ENCODE measurements around the gene KNG1. TPM values are rescaled to one million over a fixed set of nuclear protein-coding genes. Genes with fewer than 3 reads are reported as not detected.
"Not testable (repeated sequence)": the region's sequence is repeated elsewhere in the genome, so short reads cannot be mapped to it uniquely, and the experiment has no call there.

Gene KNG1
- total RNA-seq, result under 1 TPM in 5 of 8 experiments, not detected in 3; 0.04 to 0.24 (median 0.10) TPM

DNA sequence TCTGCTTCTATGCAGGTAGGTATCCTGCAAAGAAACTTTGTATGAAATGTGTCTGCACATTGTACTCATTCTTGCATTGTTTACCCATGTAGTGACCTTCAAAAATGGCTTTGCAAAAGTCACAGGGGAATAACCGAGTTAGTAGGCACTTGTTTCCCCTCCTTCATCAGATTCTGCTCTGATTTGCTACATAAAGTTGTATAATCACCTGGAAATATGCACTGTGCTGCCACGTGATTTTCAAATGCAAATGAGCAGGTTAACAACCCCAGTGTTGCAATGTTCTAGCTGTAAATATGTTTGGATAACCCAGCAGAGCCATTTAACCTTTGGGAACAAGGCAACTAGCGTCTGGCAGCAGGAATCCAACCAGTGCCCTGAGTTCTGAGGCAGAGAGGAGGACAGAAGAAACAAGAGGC, at the start of gene KNG1:
KNG1 (plus strand) TSS at position 321 of the 419 bp plus-strand sequence. CDS start 184 bp downstream, outside the sequence.
- no peak for ATAC-seq (replicated peaks in 6 of 8)
- in situ Hi-C loops (cut with MboI; ENCODE audit: low pct_unique_long_range_greater_than_20kb in 2 of 9, low sequenced_read_pairs in 9 of 9, unreplicated experiment in 9 of 9), result no loop called here
- H3K4me1 ChIP-seq (replicated peaks in 1 of 2), result no peaks in the 10 kb centered on the region

DNA sequence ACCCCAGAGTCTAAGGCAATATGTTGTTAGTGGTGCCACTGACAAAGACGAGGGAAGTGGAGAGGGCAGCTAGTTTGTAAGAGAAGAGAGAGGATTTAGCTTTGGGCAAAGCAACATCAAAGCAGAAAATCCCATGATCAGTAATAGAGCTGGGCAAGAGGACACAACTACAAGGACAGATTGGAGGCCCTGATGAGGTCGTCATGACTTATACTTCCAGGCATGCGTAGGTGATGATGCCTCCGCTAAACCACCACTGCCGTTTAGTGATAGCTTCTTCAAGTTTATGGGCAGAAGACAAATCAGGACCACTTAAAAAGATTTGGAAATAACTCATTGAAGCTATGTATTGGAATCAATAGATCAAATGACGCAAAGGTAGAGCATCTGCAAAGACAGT, 48.7 kb upstream of the KNG1 start:
- Histone ChIP-seq H3K27ac (no peak overlapping the region), H3K4me3 (no peak overlapping the region), H3K4me1 (replicated peaks in 1 of 2) (peaks cover 4 to 11% of the 10 kb centered on the region in 2 donors)
- ATAC-seq (replicated peaks in 6 of 8), result no peak
- in situ Hi-C loops (cut with MboI; ENCODE audit: low pct_unique_long_range_greater_than_20kb in 2 of 9, low sequenced_read_pairs in 9 of 9, unreplicated experiment in 9 of 9), result no loop called here
- 6 to 100% (median 60%) methylated on average over 1 to 5 of the region's 6 CpGs; no CpG with 5 or more reads in 2 of the 10 experiments for WGBS, 10 experiments

More for the DNA sequence above, at the start of gene KNG1:
- Histone ChIP-seq H3K27ac (no peak within 1 kb of the TSS), H3K4me3 (no peak within 1 kb of the TSS)
- 0 to 83% (median 58%) methylated on average over 1 to 3 of the region's 3 CpGs; no CpG with 5 or more reads in 1 of the 10 experiments for WGBS, 10 experiments

DNA sequence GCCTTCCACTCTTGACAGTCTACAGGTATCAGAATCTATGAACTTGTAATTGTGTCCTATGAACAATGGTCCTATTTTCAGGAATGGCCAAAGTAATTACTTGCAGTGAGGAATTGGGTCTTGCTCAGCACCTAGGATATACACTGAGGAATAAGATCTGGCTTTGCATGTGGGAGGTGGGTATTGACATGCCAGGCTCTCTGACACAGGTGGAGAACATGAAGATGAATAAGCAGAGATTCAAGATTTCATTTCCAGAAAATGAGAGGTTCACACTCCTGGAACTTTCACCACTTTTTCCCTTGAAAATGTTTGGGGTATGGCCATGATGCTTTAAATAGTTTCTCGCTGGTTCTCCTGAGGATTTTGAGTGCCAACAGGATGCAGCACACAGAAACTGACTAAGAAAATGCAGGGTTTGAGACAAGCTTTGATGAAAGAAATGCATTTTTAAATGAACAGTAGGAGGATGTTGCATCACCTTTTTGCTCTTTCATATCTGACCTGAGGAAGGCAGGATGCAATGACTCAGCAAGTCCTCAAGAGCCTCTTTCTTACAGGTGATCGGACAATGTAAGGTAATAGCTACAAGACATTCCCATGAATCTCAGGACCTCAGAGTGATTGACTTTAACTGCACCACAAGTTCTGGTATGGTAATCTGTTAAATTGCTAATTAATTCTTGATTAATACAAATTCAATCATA, 47.6 kb upstream of the KNG1 start:
- H3K4me3 ChIP-seq, result no peak overlapping the region
- H3K27ac ChIP-seq, result no peak overlapping the region
- WGBS, 10 experiments, result 20 to 100% (median 78%) methylated on average over 1 to 2 of the region's 2 CpGs; no CpG with 5 or more reads in 1 of the 10 experiments
- ATAC-seq (replicated peaks in 6 of 8), result no peak
- in situ Hi-C loops (cut with MboI; ENCODE audit: low pct_unique_long_range_greater_than_20kb in 2 of 9, low sequenced_read_pairs in 9 of 9, unreplicated experiment in 9 of 9), result no loop called here
- peaks cover 4 to 11% of the 10 kb centered on the region in 2 donors for H3K4me1 ChIP-seq (replicated peaks in 1 of 2)

DNA sequence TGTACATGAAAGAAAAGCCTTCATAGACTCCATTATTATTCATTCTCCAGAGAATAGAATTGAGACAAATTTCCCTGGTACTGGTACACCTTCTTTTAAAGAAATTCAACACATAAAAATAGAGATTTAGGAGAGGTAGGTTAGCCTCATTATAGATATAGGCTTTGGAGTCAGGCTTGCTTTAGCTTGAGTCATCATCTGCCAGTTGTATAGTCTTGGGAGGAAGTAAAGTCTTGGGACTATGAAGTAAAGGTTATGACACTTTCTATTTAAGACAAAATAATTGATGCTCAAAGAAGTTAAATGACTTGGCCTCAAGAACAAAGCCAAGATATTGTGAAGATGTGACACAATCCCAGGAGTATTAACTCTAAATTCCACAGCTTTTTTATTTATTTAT, 47.0 kb upstream of the KNG1 start:
- in situ Hi-C loops (cut with MboI; ENCODE audit: low pct_unique_long_range_greater_than_20kb in 2 of 9, low sequenced_read_pairs in 9 of 9, unreplicated experiment in 9 of 9), result no loop called here
- Histone ChIP-seq H3K4me1 (replicated peaks in 1 of 2) (peaks cover under 1 to 8% of the 10 kb centered on the region in 2 donors), H3K4me3 (no peak overlapping the region), H3K27ac (no peak overlapping the region)
- no peak for ATAC-seq (replicated peaks in 6 of 8)

DNA sequence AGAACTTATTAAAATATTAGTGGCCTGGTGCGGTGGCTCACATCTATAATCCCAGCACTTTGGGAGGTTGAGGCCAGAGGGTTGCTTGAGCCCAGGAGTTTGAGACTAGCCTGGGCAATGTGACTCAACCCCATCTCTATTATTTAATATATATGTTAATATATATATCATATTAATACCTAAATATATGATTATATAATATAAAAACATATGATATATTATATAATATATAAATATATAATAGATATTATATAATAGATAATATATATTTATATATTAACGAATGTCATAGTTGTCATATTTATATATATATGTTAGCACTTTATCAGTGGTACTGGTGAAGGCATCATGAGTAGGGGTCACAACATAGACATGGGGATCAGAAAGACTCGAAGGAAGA, 46.1 kb upstream of the KNG1 start:
- Histone ChIP-seq H3K4me3 (no peak overlapping the region), H3K27ac (no peak overlapping the region), H3K4me1 (replicated peaks in 1 of 2) (no peaks in the 10 kb centered on the region)
- in situ Hi-C loops (cut with MboI; ENCODE audit: low pct_unique_long_range_greater_than_20kb in 2 of 9, low sequenced_read_pairs in 9 of 9, unreplicated experiment in 9 of 9), result no loop called here
- WGBS, 10 experiments, result 8 to 88% (median 67%) methylated on average over 1 to 3 of the region's 3 CpGs; no CpG with 5 or more reads in 3 of the 10 experiments
- no peak for ATAC-seq (replicated peaks in 6 of 8)

DNA sequence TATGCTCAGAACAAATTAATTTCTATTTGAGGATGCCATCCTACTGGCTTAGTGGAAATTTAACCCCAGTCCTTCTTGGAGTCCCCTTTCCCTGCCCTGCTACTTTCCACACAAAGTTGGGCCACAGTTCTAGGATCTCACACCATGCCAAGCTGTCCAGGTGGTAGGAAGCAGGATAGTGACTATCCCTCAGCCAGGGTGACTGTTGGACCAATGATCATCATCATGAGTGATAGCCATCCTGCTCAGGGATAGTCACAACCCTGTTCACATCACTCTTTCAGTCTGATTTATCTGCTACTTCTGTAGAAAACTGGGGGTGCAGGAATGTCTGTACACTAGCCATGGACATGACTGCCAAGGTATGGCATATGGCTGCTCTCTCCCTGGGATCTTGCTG, 38.6 kb upstream of the KNG1 start:
- no peak overlapping the region for H3K27ac ChIP-seq
- no peaks in the 10 kb centered on the region for H3K4me1 ChIP-seq (replicated peaks in 1 of 2)
- no peak for ATAC-seq (replicated peaks in 6 of 8)
- in situ Hi-C loops (cut with MboI; ENCODE audit: low pct_unique_long_range_greater_than_20kb in 2 of 9, low sequenced_read_pairs in 9 of 9, unreplicated experiment in 9 of 9), result no loop called here
- H3K4me3 ChIP-seq, result no peak overlapping the region

DNA sequence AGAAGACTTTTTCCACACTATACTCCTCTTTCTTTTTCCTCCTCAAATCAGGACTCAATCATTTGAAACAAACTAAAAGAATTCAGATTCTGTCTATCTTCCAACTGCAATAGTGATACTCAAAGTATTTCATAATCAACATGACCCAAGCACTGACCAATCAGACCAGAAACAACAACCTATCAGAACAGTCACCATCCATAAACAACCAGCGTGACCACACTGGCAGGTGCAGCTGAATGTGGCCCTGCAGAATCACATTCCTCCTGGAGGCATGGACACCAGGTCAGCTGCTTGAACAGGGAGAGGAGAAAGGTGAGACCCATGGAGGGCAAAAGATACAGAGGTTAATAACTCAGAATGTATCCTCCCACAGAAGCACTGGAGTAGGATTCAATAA, 38.0 kb upstream of the KNG1 start:
- WGBS, 10 experiments, result 11 to 63% (median 42%) methylated on average over 1 of the region's 1 CpG; no CpG with 5 or more reads in 4 of the 10 experiments
- no peak for ATAC-seq (replicated peaks in 6 of 8)
- Histone ChIP-seq H3K4me1 (replicated peaks in 1 of 2) (no peaks in the 10 kb centered on the region), H3K4me3 (no peak overlapping the region), H3K27ac (no peak overlapping the region)
- in situ Hi-C loops (cut with MboI; ENCODE audit: low pct_unique_long_range_greater_than_20kb in 2 of 9, low sequenced_read_pairs in 9 of 9, unreplicated experiment in 9 of 9), result no loop called here

DNA sequence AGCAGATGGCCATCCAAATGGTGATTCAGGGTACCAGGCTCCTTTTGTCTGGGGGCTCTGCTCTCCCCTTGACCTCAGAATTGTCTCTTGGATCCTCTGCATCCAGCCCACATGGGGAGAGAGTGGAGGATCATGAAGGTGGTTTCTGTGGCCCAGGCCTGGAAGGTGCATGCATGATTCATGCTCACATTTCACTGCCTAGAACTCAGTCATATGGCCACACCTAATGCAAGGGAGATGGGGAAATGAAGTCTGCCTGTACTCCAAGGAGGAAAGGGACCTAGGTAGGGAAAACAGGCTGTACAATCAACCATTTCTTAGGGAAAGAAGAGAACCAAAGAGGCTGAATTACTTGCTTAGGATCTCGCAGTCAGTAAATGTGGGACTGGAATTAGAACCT, 36.3 kb upstream of the KNG1 start:
- Histone ChIP-seq H3K27ac (no peak overlapping the region), H3K4me1 (replicated peaks in 1 of 2) (no peaks in the 10 kb centered on the region), H3K4me3 (no peak overlapping the region)
- in situ Hi-C loops (cut with MboI; ENCODE audit: low pct_unique_long_range_greater_than_20kb in 2 of 9, low sequenced_read_pairs in 9 of 9, unreplicated experiment in 9 of 9), result no loop called here
- peak in 1 of 8 experiments; percentile 67 for ATAC-seq (replicated peaks in 6 of 8)
- WGBS, 10 experiments, result 29 to 100% (median 65%) methylated on average over 1 of the region's 1 CpG; no CpG with 5 or more reads in 6 of the 10 experiments

DNA sequence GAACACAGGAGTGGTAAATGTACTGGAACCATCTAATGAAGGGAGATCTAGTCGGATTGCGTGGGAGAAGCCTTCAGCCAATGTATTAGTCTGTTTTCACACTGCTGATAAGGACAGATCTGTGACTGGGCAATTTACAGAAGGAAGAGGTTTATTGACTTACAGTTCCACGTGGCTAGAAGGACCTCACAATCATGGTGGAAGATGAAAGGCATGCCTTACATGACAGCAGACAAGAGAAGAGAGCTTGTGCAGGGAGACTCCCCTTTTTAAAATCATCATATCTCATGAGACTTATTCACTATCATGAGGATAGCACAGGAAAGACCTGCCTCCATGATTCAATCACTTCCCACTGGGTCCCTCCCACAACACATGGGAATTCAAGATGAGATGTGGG, 34.3 kb upstream of the KNG1 start:
- no peak overlapping the region for H3K27ac ChIP-seq
- no peaks in the 10 kb centered on the region for H3K4me1 ChIP-seq (replicated peaks in 1 of 2)
- no peak overlapping the region for H3K4me3 ChIP-seq
- ATAC-seq (replicated peaks in 6 of 8), result no peak
- in situ Hi-C loops (cut with MboI; ENCODE audit: low pct_unique_long_range_greater_than_20kb in 2 of 9, low sequenced_read_pairs in 9 of 9, unreplicated experiment in 9 of 9), result no loop called here
- WGBS, 10 experiments, result 17 to 73% (median 34%) methylated on average over 1 to 3 of the region's 3 CpGs; no CpG with 5 or more reads in 4 of the 10 experiments

DNA sequence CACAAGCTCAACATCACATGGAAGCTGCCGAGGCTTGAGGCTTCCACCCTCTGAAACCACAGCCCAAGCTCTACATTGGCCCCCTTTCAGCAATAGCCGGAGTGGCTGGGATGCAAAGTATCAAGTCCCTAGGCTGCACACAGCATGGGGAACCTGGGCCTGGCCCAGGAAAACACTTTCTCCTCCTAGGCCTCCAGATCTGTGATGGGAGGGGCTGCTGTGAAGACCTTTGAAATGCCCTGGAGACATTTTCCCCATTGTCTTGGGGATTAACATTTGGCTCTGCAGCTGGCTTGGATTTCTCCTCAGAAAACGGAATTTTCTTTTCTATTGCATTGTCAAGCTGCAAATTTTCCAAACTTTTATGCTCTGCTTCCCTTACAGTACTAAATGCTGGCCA, 33.2 kb upstream of the KNG1 start:
- in situ Hi-C loops (cut with MboI; ENCODE audit: low pct_unique_long_range_greater_than_20kb in 2 of 9, low sequenced_read_pairs in 9 of 9, unreplicated experiment in 9 of 9), result no loop called here
- peak in 3 of 8 experiments; percentile 44 to 81 (median 47) for ATAC-seq (replicated peaks in 6 of 8)
- H3K27ac ChIP-seq, result no peak overlapping the region
- no peak overlapping the region for H3K4me3 ChIP-seq
- no peaks in the 10 kb centered on the region for H3K4me1 ChIP-seq (replicated peaks in 1 of 2)
- WGBS, 10 experiments, result 0 to 75% (median 63%) methylated on average over 1 of the region's 3 CpGs; no CpG with 5 or more reads in 4 of the 10 experiments

DNA sequence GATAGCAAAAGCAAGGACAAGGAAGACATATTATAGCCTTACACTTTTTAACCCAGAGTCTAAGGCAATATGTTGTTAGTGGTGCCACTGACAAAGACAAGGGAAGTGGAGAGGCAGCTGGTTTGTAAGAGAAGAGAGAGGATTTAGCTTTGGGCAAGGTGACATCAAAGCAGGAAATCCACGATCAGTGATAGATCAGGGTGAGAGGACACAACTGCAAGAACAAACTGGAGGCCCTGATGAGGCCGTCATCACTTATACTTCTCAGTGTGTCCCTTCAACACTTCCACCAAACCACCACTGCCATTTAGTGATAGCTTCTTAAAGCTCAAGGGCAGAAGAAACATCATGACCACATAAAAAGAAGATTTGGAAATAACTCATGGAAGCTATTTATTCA, 30.7 kb upstream of the KNG1 start:
- H3K27ac ChIP-seq; H3K4me3 ChIP-seq; ATAC-seq (replicated peaks in 6 of 8); in situ Hi-C loops (cut with MboI; ENCODE audit: low pct_unique_long_range_greater_than_20kb in 2 of 9, low sequenced_read_pairs in 9 of 9, unreplicated experiment in 9 of 9); H3K4me1 ChIP-seq (replicated peaks in 1 of 2): not testable (repeated sequence)
- 50 to 88% (median 80%) methylated on average over 1 to 2 of the region's 2 CpGs; no CpG with 5 or more reads in 5 of the 10 experiments for WGBS, 10 experiments

DNA sequence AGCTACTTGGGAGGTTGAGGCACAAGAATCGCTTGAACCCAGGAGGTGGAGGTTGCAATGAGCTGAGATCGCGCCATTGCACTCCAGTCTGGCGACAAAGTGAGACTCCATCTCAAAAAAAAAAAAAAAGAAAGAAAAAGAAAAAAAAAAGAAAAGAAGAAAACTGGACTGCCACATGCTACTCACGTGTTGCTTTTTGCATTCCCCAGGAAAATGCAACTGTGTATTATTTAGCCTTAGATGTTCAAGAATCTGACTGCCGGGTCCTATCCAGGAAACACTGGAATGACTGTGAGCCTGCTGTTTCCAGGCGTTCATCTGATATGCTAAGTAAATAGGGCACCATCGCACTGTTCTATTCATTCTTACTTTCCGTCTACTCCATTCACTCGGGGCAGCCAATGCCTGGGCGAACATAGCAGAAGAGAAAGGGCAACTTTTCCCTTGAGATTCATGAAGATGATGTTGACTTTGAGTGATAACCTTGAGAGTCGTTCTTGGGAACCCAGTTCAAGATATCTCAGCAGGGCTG, 30.0 kb upstream of the KNG1 start:
- 37 to 89% (median 79%) methylated on average over 4 to 12 of the region's 12 CpGs; no CpG with 5 or more reads in 1 of the 10 experiments for WGBS, 10 experiments
- ATAC-seq (replicated peaks in 6 of 8), result no peak
- no peak overlapping the region for H3K27ac ChIP-seq
- in situ Hi-C loops (cut with MboI; ENCODE audit: low pct_unique_long_range_greater_than_20kb in 2 of 9, low sequenced_read_pairs in 9 of 9, unreplicated experiment in 9 of 9), result no loop called here
- H3K4me3 ChIP-seq, result no peak overlapping the region
- H3K4me1 ChIP-seq (replicated peaks in 1 of 2), result no peaks in the 10 kb centered on the region

DNA sequence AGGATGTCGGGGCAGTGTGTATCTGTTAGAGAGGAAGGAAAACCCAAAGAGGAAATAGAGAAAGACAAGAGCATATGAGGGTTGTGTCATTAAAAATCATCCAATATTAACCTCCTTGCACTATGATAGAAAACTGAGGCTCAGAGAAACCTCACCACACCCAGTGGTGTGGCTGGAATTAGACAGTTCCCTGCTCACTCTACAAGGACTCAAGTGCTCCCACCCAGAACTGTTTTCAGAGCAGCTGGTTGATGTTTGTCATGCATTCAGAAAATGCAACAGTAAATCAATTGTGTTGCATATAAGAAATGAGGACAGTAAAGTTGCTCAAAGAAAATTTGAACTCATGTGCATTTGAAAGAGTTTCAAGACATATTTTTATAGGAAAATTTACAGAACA, 26.9 kb upstream of the KNG1 start:
- H3K27ac ChIP-seq; H3K4me3 ChIP-seq; H3K4me1 ChIP-seq (replicated peaks in 1 of 2); in situ Hi-C loops (cut with MboI; ENCODE audit: low pct_unique_long_range_greater_than_20kb in 2 of 9, low sequenced_read_pairs in 9 of 9, unreplicated experiment in 9 of 9): not testable (repeated sequence)
- 17 to 90% (median 48%) methylated on average over 1 of the region's 1 CpG; no CpG with 5 or more reads in 6 of the 10 experiments for WGBS, 10 experiments
- peak in 2 of 8 experiments; percentile 40 to 93 for ATAC-seq (replicated peaks in 6 of 8)

DNA sequence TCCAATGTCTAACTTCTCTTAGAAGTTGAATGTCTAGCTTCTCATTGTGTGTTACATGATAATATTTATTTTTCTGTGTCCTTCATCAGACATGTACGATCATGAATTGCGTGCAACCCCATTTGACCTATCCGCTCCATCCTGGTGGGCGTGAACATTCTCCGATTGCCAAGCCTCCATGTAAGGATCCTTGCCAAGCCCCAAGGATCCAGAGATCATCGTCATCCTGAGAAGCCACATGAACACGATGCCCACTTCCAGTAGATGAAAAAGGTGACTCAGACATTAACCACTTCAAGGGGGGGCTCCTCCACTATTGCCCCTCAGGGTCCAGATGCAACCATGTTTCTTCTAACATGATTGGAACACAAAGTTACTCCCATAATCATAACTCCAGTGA, 25.5 kb upstream of the KNG1 start:
- 10 to 100% (median 78%) methylated on average over 1 to 7 of the region's 7 CpGs for WGBS, 10 experiments
- Histone ChIP-seq H3K4me1 (replicated peaks in 1 of 2) (no peaks in the 10 kb centered on the region), H3K27ac (no peak overlapping the region), H3K4me3 (no peak overlapping the region)
- ATAC-seq (replicated peaks in 6 of 8), result no peak
- in situ Hi-C loops (cut with MboI; ENCODE audit: low pct_unique_long_range_greater_than_20kb in 2 of 9, low sequenced_read_pairs in 9 of 9, unreplicated experiment in 9 of 9), result no loop called here
